Measurements from ENCODE around the gene SMAD3. TPM values are rescaled to one million over a fixed set of nuclear protein-coding genes. Genes with fewer than 3 reads are reported as not detected.

The SMAD3 gene
- total and polyA plus RNA-seq, 2 of the 8 experiments (the other 6 are each of a cell fraction or from before 2014, with no cell fraction given): 10.1 to 12.4 TPM

DNA sequence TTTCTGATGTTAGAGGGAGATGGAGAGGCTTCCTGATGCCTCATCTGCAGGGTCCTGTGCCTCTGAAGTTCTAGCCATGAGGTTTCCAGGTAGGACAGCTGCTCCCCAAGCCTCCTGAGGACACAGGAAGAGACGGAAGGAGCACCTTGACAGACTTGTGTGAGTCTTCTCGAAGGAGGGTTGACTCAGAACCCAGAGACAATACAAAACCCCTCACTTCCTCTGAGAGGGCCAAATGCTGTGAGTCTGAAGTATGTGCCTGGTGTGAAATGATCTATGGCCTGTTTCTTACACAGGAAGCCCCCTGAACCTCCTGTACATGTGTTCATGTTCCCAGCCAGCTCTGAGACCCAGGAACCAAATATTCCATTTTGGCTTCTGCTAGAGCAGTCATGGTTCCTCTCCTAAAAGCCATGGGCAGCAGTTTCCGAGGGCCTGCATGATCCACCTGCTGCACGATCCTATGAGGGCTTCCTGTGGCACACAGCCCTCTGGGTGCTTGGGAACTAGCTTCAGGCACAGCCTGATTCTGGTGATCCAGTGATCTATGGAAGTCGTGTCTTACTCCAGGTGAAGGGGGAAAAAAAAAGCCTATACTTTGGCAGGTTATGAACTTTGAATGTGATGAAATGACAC is 126.9 kb downstream of the SMAD3 start (continued):
- TF ChIP-seq SIN3A (conservative IDR thresholded peaks at IDR 0.05 in 1 of 2, IDR thresholded peaks at IDR 0.05 in 1 of 2; ENCODE audit: low read depth in 1 of 2, low read length in 2 of 2): no peak

Data from H1 (cell line).